T-helper 9 cell (primary cell): ENCODE measurements around the gene FN3KRP.

ENCODE experiments used
- DNase-seq: peaks from one replicate; pipeline ENCODE4 v3.0.0-alpha.2; 2020

Gene FN3KRP

DNA sequence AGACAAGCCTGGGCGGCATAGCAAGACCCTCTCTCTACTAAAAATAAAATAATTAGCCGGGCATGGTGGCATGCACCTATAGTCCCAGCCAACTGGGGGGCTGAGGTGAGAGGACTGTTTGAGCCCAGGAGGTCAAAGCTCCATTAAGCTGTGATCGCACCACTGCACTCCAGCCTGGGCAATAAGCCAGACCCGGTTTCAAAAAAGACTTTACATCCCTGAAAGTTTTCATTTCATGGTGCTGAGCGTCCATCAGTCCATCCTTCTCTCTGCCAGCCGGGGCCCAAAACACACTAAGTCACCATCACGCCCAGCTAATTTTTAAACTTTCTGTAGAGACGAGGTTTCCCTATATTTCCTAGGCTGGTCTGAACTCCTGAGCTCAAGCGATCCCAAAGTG lies 28.6 kb upstream of the FN3KRP start:
- no peak for DNase-seq

DNA sequence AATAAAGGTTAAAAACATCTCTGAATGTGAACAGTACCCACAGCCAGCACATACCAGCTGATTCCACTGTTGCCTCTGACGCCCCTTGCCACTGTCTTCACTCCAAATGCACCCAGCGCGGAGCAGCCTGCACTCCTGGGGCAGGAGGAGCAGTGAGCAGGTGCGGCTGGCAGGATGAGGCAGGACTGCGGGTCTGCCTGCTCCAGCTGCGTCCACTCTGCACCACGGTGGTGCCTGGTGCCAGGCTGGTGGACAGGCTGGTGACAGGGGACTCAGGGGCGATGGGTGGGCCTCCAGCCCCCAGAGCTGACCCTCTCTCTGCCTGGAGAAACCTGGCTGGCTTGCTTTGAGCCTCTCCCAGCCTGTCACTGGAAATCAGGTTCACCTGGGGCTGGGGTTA lies 27.4 kb upstream of the FN3KRP start:
- no peak for DNase-seq

DNA sequence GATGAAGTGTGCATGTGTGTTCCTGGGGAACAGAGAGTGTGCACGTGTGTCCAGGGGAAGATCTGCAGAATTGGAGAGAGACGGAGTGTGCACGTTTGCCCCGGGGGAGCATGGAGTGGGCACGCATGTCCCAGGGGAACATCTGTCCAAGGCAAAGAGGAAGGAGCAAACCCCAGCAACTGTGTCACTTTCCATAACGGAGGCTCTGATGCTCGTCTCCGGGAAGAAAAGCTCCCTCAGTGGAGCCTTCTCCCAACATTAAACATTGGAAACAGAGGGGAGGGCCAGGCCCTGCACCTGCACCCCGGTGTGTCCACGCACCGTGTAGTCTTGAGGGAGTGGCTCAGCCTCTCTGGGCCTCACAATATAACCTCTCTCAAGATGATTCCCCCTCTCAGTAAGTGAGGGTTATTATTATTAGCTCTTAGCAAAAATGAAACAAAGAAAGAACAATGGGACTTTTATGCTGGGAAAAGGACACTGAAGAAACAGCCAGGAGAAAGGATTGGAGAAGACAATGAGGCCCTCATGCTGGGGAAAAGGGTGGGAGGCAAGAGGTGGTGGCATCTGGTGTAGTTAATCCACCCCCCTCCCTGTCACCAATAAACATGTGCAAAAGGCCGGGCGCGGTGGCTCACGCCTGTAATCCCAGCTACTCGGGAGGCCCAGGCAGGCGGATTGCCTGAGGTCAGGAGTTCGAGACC lies 25.6 kb upstream of the FN3KRP start:
- DNase-seq = no peak

DNA sequence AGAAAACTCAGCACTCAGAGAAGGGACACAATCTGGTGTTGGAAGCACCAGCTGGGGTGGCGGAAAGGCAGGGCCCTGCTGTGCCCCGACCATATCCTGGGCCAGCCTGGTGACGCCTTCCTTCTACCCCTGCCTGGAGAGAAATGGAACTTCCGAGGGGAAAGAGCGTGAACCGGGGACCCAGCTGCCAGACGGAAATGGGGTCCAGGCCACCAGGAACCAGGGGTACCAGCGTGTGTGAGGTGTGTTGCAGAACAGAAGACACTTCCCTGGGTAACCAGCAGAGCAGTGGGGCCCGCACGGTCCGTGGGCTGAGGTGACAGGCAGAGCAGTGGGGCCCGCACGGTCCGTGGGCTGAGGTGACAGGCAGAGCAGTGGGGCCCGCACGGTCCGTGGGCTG lies 24.8 kb upstream of the FN3KRP start:
- no peak for DNase-seq

DNA sequence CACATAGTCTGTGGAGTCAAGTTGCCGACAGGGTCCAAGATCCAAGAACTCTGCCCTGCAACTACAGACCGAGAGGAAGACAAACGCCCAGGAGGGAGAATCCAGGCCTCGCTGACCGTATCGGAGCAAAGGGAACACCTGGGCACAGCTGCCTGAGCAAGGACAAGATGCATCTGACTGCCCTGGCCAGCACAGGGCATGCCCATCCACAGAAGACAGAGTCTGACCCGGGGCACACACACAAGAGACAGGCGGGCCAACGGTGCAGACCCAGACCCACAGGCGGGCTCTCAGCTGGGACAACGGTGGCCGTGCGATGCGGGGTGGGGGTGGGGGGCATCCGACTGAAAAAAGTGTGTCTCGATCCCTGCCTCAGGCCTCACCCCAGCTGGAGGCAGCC lies 24.2 kb upstream of the FN3KRP start:
- no peak for DNase-seq

DNA sequence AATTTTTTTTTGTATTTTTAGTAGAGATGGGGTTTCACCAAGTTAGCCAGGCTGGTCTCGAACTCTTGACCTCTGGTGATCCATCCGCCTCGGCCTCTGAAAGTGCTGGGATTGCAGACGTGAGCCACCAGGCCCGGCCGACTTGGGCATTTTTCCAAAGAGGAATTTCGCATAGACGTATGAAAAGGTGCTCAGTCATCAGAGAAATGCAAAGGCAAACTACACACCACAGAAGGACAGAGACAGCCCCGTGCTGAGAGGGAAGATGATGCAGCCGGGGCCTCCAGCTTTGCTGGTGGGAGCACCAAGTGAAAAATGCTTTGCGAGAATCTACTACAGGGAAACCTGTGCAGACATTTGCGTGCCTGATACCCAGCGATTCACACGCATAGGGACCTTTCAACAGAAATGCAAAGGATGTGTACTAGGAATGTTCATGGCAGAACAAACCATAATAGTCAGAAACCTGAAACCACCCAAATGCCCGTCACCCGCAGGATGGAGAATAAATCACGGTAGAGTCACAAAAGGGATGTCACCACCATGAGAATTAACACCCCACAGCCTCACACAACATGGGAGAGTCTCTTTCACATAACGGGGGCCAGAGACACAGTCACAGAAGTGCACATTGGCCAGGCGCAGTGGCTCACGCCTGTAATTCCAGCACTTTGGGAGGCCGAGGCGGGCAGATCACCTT lies 23.2 kb upstream of the FN3KRP start:
- no peak for DNase-seq

DNA sequence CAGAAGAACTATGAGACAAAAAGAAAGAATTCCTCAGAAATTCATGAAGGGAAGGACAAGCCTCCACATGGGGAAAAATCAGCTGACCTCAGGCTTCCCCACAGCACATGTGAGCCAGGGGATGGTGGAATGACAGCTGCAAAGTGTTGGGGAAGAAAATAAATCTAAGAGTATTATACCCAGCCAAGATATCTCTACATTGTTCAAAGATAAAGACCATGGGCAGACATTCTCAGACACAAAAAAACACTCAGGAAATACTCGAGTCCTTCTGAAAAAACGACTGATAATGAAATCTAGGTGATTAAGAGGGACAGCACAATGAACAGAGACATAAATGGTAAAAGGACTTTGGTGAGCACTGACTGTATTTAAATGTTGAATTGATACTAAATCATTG lies 21.9 kb upstream of the FN3KRP start:
- DNase-seq = no peak

DNA sequence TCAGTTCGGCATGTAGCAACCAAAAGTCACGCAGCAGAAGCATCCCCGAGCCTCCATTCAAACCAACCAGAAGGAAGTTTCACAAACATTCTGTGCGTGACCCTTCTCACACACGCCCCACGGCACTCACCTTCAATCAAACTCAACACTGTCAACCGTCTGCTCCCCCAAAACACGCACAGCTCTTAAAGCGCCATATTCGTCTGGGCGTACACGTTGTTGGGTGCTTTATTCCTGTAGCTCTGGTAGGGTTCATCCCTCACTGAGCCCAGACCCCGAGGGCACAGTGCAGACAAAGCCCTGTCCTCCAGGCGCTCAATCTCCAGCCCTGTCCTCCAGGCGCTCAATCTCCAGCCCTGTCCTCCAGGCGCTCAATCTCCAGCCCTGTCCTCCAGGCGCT lies 20.2 kb upstream of the FN3KRP start:
- no peak for DNase-seq

DNA sequence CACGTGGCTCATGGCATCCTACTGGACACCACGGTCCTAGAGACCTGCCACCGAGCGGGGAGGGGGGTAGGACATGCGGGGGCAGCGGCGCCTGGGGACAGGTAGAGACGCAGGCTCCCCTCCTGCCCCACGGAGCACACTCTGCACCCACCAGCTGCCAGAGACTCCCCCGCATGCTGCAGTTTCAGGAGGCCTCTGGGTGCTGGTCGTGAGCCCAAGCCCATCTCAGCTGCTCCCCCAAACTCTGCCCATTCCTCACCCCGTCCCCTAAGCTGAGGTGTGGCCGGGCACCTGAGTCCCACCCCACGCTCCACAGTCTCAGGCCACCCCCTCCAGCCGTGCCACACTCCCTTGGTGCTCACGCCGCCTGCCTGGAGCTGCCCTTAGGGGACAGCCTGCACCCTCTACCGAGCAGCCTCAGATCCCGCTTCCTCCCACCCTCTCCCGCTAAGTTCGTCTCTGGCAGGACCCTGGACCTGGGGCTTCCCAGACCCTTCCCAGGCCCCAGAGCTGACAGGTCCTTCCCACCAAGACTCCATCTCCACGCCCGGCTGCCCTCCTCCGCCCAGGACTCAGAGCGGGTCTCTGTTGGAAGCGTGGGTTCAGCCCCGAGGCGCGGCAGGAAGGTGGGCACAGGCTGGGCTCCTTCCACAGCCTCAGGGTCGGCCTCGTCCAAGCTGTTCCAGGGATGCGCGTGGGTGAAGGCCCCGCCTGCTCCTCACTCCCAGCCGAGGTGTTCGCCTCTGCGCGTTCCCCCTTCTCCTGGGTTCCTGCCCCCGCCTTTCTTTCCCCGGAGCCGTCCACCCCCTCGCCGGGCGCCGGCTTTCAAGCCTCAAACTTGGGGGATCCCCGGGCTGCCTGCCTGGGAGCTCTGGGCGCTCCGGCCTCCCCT lies 19.3 kb upstream of the FN3KRP start:
- no peak for DNase-seq

DNA sequence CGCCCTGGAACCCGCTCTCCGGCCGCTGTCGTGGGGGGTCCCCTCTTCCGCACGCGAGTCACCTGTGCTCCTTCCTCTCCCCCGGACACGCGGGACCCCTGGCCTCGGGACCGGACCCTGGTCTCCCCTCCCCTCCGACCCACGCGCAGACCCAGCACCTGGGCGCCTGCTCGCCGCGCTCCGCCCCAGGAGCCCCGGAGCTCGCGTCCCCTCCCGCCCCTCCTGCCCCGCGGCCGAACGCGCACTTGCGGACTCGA lies 18.8 kb upstream of the FN3KRP start:
- DNase-seq = no peak

DNA sequence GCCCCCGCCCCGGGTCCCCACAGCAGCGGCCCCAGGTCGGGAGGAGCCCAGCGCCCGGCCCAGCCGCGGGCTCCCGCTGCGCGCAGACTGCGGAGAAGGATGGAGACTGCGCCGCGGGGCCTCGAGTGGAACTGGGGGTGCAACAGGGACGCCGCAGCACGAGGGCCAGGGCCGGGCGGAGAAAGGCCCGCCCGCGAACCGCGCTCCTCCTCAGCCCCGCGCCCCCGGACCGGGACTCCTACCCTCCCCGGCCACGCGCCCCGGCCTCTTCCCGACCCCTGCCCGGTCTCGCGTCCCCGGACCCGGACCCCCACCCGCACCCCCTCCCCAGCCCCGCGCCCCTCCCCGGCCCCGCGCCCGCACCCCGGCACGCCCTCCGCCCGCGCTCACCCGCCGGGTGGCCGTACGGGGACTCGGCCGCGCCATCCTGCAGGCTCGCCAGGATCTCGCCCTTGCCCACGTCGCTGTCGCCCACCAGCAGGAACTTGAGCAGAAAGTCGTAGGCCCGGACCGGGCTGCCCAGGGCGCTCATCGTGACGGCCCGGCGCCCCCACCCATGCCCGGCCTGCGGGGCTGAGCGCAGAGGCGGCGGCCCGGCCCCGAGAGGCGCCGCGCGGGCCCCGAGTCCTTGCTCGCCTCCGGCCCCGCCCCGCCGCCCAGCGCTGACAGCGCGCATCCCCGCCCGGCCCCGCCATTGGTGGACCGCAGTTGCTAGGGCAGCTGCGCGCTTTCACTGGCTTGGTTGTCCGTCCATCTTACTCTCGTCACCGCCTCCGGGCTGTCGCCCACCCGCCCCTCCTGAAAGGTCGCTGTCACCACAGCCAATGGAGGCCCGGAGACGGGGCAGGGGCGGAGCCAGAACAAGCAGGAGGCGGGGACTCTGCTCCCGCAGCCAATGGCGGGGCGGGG lies 18.2 kb upstream of the FN3KRP start, which contains the start of gene RAB40B:
Gene RAB40B, minus strand, starts transcription at position 634 of the 909 bp plus-strand sequence. Its CDS starts 102 bp downstream, at position 532.
- peak; percentile 98 for DNase-seq

DNA sequence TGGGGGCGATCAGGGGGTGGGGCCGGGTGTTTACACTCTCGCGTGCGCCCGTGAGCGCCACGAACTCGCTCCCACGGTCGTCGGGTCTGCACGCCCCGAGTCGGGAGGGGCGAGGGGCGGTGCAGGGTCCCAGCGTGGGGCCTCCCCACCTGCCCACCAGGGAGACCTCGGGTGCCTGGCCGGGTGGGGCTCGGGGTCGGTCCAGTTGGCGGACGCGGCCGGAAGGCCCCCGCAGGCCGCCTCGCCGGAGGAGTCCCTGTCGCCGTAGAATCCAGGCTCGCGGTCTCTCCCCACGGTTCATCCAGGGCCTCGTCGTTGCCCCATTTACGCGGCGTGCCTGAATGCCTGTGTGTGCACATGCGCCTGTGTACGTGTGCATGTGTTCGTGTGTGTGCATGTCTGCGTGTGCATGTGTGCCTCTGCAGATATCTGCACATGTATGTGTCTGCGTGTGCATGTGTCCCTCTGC lies 17.5 kb upstream of the FN3KRP start:
- no peak for DNase-seq

DNA sequence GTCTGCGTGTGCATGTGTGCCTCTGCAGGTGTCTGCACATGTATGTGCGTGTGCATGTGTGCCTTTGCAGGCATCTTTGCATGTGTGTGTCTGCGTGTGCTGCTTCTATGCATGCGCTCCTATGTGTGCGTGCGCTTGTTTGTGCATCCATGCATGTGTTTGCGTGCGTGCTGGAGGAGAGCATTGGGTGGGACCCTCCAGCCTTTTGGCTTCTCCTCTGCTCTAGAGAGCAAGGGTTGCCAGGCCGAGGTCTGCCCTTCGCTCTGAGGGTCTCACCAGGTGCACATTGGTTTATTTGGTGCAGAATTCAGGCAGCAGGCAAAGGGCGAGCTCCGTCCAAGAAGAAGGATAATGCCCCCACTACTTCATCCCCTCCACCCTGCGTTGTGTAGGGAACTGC lies 17.0 kb upstream of the FN3KRP start:
- DNase-seq = no peak

DNA sequence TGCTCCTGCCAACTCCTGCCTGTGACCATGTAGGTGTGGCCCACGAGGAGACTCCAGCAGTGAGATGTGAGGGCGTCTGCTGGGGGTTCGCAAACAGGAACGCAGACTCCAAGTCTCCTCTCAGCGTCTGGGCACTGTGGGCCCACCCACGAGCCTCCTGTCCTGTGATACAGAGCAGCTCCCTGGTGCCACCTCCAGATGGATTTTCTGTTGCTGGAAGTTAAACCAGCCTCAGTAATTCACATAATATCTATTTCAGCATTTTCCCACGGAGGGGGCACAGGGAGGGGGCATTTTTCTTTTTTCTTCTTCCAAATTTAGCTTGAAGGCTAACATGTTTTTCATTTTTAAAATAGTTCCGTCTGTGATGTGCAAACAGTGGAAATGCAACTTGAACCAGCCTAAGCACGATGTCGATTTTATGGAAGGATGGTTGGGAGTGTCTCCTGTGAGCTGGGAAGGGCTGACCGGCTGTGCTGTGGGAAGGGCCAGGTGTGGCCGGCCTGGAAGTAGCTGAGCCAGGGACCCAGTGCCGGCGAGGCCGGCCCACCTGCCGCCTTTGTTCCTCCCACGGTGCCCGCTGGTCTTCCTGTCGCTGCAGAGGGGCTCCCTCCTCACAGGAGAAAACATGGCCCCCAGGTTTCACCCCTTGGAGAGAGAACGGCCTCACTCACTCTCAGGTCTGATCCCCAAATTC lies 14.1 kb upstream of the FN3KRP start:
- no peak for DNase-seq

DNA sequence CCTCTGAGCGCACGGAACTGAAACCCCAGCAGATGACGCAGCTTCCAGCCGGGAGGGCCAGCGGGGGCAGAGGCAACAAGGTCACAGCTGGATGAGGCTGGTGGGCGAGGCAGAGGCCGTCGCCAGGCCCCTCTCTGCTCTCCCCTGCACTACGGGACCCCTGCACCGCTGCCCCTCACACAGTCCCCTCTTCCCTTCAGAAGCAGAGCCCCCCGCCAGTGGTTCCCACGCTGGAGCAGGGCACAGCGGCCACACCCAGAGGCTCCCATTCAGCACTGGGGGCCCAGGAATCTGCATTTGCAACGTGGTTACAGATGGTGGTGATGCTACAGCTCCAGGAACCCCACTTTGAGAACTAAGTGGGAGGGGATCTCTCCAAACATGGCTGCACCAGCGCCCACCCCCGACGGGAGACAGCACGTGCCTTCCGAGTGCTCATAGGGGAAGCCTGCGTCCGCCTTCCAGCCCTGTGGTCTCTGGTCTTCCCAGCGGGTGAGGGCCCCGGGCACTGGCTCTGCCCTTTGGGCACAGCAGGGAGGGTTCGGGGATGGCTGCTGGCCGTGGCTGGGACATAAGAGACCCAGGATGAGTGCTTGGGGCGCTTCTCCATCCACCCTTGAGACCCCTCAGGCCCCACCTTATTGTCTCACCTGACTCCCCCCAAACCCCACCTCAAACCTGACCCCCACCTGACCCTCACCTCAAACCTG lies 13.3 kb upstream of the FN3KRP start:
- no peak for DNase-seq

DNA sequence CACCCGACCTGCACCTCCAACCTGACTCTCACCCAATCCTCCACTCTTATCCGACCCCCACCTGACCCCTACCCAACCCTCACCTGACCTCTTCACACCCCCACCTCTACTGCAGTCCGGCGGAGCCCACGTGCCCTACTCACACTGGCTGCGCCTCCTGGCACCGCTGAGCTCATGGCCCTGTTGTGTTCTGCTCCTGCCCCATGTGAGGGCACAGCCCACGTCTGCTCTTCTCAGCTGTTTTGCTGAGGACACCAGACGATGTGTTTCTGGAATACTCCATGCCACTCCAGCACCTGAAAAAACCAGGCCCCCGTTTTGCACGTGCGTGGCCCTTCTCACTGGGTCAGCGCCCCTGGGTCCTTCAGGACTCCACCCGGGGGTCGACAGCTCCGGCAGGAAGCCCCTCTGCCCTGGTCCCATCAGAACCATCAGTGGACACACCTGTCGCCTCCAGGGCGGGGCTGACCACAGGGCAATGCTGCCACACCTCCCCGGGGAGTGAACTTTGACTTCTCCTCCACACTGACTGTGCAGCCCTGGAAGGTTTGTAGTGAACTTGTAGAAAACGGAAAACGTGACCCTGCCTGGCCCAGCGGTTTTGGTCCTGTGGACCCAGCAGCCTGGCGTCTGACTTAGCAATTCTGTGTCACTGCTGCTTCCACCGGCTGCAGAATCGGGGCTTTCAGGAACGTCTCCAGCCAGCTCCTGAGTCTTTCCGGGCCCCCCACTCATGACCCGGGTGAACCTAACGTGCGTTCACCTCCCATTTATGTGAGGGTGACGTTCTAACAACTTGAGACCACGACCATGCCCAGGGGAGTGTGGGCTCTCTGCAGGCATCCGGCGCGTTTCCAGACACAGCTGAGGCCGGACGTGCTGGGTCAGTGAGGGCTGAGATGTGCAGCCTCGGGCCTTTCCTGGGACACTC lies 12.3 kb upstream of the FN3KRP start:
- DNase-seq = no peak

DNA sequence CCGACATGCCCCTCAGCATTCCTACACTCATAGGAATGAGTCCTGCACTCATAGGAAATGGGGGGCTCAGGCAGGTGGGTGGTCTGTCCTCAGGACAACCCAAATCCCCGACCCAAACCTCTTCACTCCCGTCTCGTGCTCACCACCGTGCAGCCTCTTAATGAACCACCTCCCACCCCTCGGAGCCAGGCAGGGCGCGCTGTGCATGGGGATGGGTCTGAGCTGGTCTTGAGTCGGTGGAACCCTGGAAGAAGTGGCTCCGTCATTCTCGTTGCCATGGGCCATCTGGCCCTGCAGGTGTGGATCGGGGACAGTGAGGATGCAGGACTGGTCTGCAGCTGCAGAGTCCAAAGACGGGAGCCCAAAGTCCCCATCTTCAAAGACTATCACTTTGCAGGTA lies 11.6 kb upstream of the FN3KRP start:
- DNase-seq = no peak

DNA sequence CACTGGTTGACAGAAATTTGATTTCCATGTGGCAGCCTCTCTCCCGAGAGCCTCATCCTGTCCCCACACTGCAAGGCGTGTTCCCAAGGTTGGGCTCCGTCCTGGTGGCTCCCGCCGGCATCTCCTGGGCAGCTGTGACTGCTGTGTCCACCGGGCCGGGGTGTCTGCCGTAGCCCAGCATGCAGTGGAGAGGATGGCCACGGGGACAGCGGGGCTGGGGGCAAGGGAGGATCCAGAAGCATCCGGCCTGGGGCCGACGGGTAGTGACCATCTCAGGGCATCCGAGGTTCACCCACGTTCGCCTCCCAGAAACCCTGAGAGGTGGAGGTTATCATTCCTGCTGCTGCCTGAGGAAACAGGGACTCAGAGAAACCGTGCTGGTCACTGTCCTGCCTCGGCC lies 10.8 kb upstream of the FN3KRP start:
- no peak for DNase-seq

DNA sequence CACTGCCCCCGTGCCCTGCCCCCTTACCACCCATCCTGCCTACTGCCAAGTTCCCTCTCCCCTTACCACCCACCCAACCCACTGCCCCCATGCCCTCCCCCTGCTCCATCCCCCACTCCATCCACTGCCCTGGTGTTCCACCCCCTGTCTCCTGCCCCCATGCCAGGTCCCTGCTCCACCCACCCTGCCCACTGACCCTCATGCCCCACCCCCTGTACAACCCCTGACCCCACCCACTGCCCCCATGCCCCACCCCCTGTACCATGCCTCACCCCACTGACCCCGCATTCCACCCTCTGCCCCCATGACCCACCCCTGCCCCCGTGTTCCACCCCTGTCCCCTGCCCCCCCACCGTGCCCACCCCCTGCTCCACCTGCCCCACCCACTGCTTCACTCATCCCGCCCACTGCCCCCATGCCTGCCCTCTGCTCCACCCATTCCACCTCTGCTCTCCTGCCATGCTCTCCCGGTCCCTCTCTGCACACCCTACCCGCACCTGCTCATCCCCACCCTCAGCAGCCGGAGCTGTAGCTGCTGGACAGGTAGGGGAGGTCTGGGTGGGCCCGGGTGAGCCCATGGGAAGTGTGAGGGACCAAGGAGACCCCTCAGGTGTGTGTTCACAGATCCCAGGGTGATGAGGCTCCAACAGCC lies 7.4 kb upstream of the FN3KRP start:
- no peak for DNase-seq
